HUDEP-2 (cell line): Measurements from ENCODE around the gene PLXNA2.

Source experiments
- DNase-seq, 76 experiments: peaks; one replicate each; lab custom pipeline; 2025; ENCODE audit not compliant: unreplicated experiment in 76 of 76; lab: John Stamatoyannopoulos, UW

The PLXNA2 gene

GRCh38 chr1:208009706-208010444 is 234.3 kb downstream of the PLXNA2 start:
- DNase-seq, result no peak

GRCh38 chr1:208009303-208009702 is 234.9 kb downstream of the PLXNA2 start:
- no peak for DNase-seq

GRCh38 chr1:208008534-208008933 is 235.7 kb downstream of the PLXNA2 start:
- no peak for DNase-seq

GRCh38 chr1:208007938-208008342 is 236.2 kb downstream of the PLXNA2 start:
- no peak for DNase-seq

- no peak for DNase-seq
Observed at GRCh38 chr1:208007319-208007937, 236.8 kb downstream of the PLXNA2 start.

- DNase-seq, result no peak
Observed at GRCh38 chr1:208006258-208006920, 237.8 kb downstream of the PLXNA2 start.

GRCh38 chr1:208004851-208005250 is 239.3 kb downstream of the PLXNA2 start:
- DNase-seq, result no peak

- DNase-seq, result no peak
Observed at GRCh38 chr1:208003241-208003640, 240.9 kb downstream of the PLXNA2 start.

GRCh38 chr1:208002672-208003071 is 241.5 kb downstream of the PLXNA2 start:
- no peak for DNase-seq

- DNase-seq, result no peak
Observed at GRCh38 chr1:208002078-208002477, 242.1 kb downstream of the PLXNA2 start.

- no peak for DNase-seq
Observed at GRCh38 chr1:208000504-208000903, 243.7 kb downstream of the PLXNA2 start.

GRCh38 chr1:207999972-208000371 is 244.2 kb downstream of the PLXNA2 start:
- no peak for DNase-seq

GRCh38 chr1:207999274-207999915 is 244.8 kb downstream of the PLXNA2 start:
- no peak for DNase-seq

- DNase-seq, result no peak
Observed at GRCh38 chr1:207998691-207999090, 245.5 kb downstream of the PLXNA2 start.

- DNase-seq, result peak in 69 of 76 experiments; percentile 3 to 81 (median 53)
Observed at GRCh38 chr1:207997486-207998268, 246.5 kb downstream of the PLXNA2 start.

GRCh38 chr1:207996636-207997035 is 247.5 kb downstream of the PLXNA2 start:
- DNase-seq, result no peak

- no peak for DNase-seq
Observed at GRCh38 chr1:207995576-207995975, 248.6 kb downstream of the PLXNA2 start.

- DNase-seq, result no peak
Observed at GRCh38 chr1:207993477-207994445, 250.4 kb downstream of the PLXNA2 start.

- DNase-seq, result peak in 20 of 76 experiments; percentile 1 to 43 (median 10)
Observed at GRCh38 chr1:207992677-207993236, 251.4 kb downstream of the PLXNA2 start.
